ENCODE results near the gene ASIC1. TPM values are rescaled to one million over a fixed set of nuclear protein-coding genes. Genes with fewer than 3 reads are reported as not detected.

The ASIC1 gene
- total and polyA plus RNA-seq, 2 of the 13 experiments (the other 11 are each of a cell fraction or from before 2014, with no cell fraction given) = 0.44 to 1.5 TPM

- ChIA-PET CTCF (ENCODE audit: low intra/inter-chr PET ratio, low total read pairs) (no interaction called here), POLR2A (no interaction called here)
- Histone ChIP-seq H3K4me1 (ENCODE audit: insufficient read depth, low read length) (peaks cover 17% of the 10 kb centered on the region), H3K27me3 (ENCODE audit: control insufficient read depth in 1 of 2, insufficient read depth in 2 of 2, low read length in 2 of 2) (peaks cover 8 to 27% of the 10 kb centered on the region in 2 experiments; a peak in 4 of 5 replicates), H3K4me2 (ENCODE audit: low read depth, low read length) (no peak overlapping the region), H3K79me2 (ENCODE audit: insufficient read depth, low read length) (no peaks in the 10 kb centered on the region), H2AFZ (ENCODE audit: low read length) (no peak overlapping the region), H3K9me3 (ENCODE audit: low read length) (no peaks in the 10 kb centered on the region), H3K27ac (ENCODE audit: extremely low read length, insufficient read depth, low read length) (no peak overlapping the region), H4K20me1 (ENCODE audit: insufficient read depth, low read length) (no peaks in the 10 kb centered on the region), H3K4me3 (replicated peaks in 1 of 3; ENCODE audit: insufficient read depth in 1 of 3, low read depth in 2 of 3, low read length in 3 of 3) (no peak overlapping the region), H3K9ac (ENCODE audit: insufficient read depth, low read depth, low read length) (no peak overlapping the region), H3K36me3 (replicated peaks in 1 of 2; ENCODE audit: control insufficient read depth in 1 of 2, insufficient read depth in 2 of 2, low read length in 2 of 2) (no peaks in the 10 kb centered on the region)
- ATAC-seq (no peak), DNase-seq (ENCODE audit: low spot score) (no peak), FAIRE-seq (no peak)
- intact Hi-C loops (cut with micrococcal nuclease; ENCODE audit: unreplicated experiment) = no loop called here
- BruUV-seq (replicated peaks) = no TSS peak
- WGBS (ENCODE audit: low lambda C conversion rate) = 82% methylated on average over 2 of the region's 2 CpGs
- in situ Hi-C loops (cut with HindIII; ENCODE audit: extremely low pct_ligation_motif_present, low pct_unique_long_range_greater_than_20kb) = no loop called here
- TF ChIP-seq EEA1 (CRISPR knock-in tag; IDR thresholded peaks at IDR 0.05; ENCODE audit: borderline replicate concordance) (no peak), ZNF501 (CRISPR knock-in tag; IDR thresholded peaks at IDR 0.05) (no peak), AHDC1 (CRISPR knock-in tag; IDR thresholded peaks at IDR 0.05; ENCODE audit: borderline replicate concordance) (no peak), ARID5B (CRISPR knock-in tag; IDR thresholded peaks at IDR 0.05) (no peak), ZNF292 (CRISPR knock-in tag; IDR thresholded peaks at IDR 0.05; ENCODE audit: borderline replicate concordance, low read depth) (no peak), KLF9 (CRISPR knock-in tag; IDR thresholded peaks at IDR 0.05; ENCODE audit: low read depth) (no peak), SSRP1 (CRISPR knock-in tag; IDR thresholded peaks at IDR 0.05) (no peak), ZSCAN5A (CRISPR knock-in tag; IDR thresholded peaks at IDR 0.05; ENCODE audit: borderline replicate concordance) (no peak), ZNF335 (CRISPR knock-in tag; IDR thresholded peaks at IDR 0.05) (no peak), ATAD3A (CRISPR knock-in tag; IDR thresholded peaks at IDR 0.05) (no peak), POLR2AphosphoS2 (IDR thresholded peaks at IDR 0.05; ENCODE audit: low read depth, low read length) (no peak), ZNF557 (CRISPR knock-in tag; IDR thresholded peaks at IDR 0.05) (no peak), PTBP1 (IDR thresholded peaks at IDR 0.05; ENCODE audit: low read depth, low read length, poor library complexity, severe bottlenecking) (no peak), ZNF484 (CRISPR knock-in tag; IDR thresholded peaks at IDR 0.05; ENCODE audit: borderline replicate concordance, low read depth) (no peak), SKI (IDR thresholded peaks at IDR 0.05; ENCODE audit: partially characterized antibody) (no peak), NFYB (CRISPR knock-in tag; IDR thresholded peaks at IDR 0.05) (no peak)
Measured at GRCh38 chr12:50061171-50061570, 3.8 kb downstream of the ASIC1 start.

All from HepG2 (cell line).